ENCODE measurements around the gene MAPT.

The MAPT gene

DNA sequence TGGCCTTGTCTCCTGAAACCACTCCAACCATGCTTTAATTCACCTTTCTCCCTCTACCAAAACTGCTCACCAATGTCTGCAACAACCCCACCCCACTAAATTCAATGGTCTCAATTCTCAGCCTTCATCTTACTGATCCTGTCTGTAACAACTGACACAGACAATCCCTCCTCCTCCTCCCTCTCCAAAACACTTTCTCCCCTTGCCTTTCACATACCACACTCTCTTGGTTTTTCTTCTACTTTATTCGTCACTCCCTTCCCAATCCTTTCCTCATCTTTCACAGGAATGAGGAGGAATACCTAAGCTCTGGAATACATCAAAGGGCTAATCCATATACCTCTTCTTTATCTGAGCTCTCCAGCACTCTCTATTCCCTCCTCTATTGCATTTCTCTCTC is 170.1 kb downstream of the MAPT start:
- H2AFZ ChIP-seq (ENCODE audit: low read length), result no peak overlapping the region
- H3K27me3 ChIP-seq (replicated peaks; ENCODE audit: insufficient read depth, low read length), result no peaks in the 10 kb centered on the region
- TF ChIP-seq EZH2phosphoT487 (IDR thresholded peaks at IDR 0.05; ENCODE audit: low read length) (no peak), EZH2 (optimal IDR thresholded peaks at IDR 0.05; ENCODE audit: low read depth, low read length) (no peak), CTCF (IDR thresholded peaks at IDR 0.05; ENCODE audit: low read length) (no peak)
- H3K27ac ChIP-seq (ENCODE audit: low read length), result no peak overlapping the region
- H3K4me1 ChIP-seq (ENCODE audit: low read length), result no peaks in the 10 kb centered on the region
- H4K20me1 ChIP-seq (ENCODE audit: insufficient read depth, low read length), result no peaks in the 10 kb centered on the region
- no peak for DNase-seq
- no peaks in the 10 kb centered on the region; the same call in 1 of the 2 replicates for H3K36me3 ChIP-seq (replicated peaks; ENCODE audit: insufficient read depth, low read length)
- 0 out of 2 replicates have a peak, but pooled peaks cover 4% of the 10 kb centered on the region for H3F3A ChIP-seq (ENCODE audit: insufficient read depth, low read length)
- no peak overlapping the region for H3K4me2 ChIP-seq (ENCODE audit: low read depth, low read length)
- no peaks in the 10 kb centered on the region for H3K9me2 ChIP-seq (replicated peaks; ENCODE audit: insufficient read depth, low read length)
- no peaks in the 10 kb centered on the region for H3K9me3 ChIP-seq (replicated peaks; ENCODE audit: insufficient read depth, low read length)
- no peaks in the 10 kb centered on the region for H3K79me2 ChIP-seq (ENCODE audit: low read length)
- no peak overlapping the region for H3K9ac ChIP-seq (ENCODE audit: low read length)
- no peak overlapping the region for H3K4me3 ChIP-seq (ENCODE audit: low read length)

- H3K79me2 ChIP-seq (ENCODE audit: low read length), result peaks cover 6% of the 10 kb centered on the region
- no peaks in the 10 kb centered on the region for H3K9me3 ChIP-seq (replicated peaks; ENCODE audit: insufficient read depth, low read length)
- H3K4me1 ChIP-seq (ENCODE audit: low read length), result no peaks in the 10 kb centered on the region
- no peak overlapping the region for H3K27ac ChIP-seq (ENCODE audit: low read length)
- H3K9ac ChIP-seq (ENCODE audit: low read length), result no peak overlapping the region
- no peak for DNase-seq
- no peaks in the 10 kb centered on the region for H3F3A ChIP-seq (ENCODE audit: insufficient read depth, low read length)
- no peak overlapping the region for H3K4me3 ChIP-seq (ENCODE audit: low read length)
- H3K9me2 ChIP-seq (replicated peaks; ENCODE audit: insufficient read depth, low read length), result no peaks in the 10 kb centered on the region
- H3K36me3 ChIP-seq (replicated peaks; ENCODE audit: insufficient read depth, low read length), result 0 out of 2 replicates have a peak, but pooled peaks cover 3% of the 10 kb centered on the region
- no peaks in the 10 kb centered on the region for H3K27me3 ChIP-seq (replicated peaks; ENCODE audit: insufficient read depth, low read length)
- no peak overlapping the region for H3K4me2 ChIP-seq (ENCODE audit: low read depth, low read length)
- no peaks in the 10 kb centered on the region; the same call in 1 of the 2 replicates for H4K20me1 ChIP-seq (ENCODE audit: insufficient read depth, low read length)
- H2AFZ ChIP-seq (ENCODE audit: low read length), result no peak overlapping the region
- TF ChIP-seq EZH2phosphoT487 (IDR thresholded peaks at IDR 0.05; ENCODE audit: low read length) (no peak), EZH2 (optimal IDR thresholded peaks at IDR 0.05; ENCODE audit: low read depth, low read length) (no peak), CTCF (IDR thresholded peaks at IDR 0.05; ENCODE audit: low read length) (no peak)
These were observed 177.4 kb downstream of the MAPT start for GRCh38 chr17:46071796-46072195.

- H3K9ac ChIP-seq (ENCODE audit: low read length), result no peak overlapping the region
- no peak overlapping the region for H3K4me2 ChIP-seq (ENCODE audit: low read depth, low read length)
- no peaks in the 10 kb centered on the region for H3K9me2 ChIP-seq (replicated peaks; ENCODE audit: insufficient read depth, low read length)
- no peak overlapping the region for H2AFZ ChIP-seq (ENCODE audit: low read length)
- H3K27me3 ChIP-seq (replicated peaks; ENCODE audit: insufficient read depth, low read length), result no peaks in the 10 kb centered on the region
- H3K79me2 ChIP-seq (ENCODE audit: low read length), result peaks cover 6% of the 10 kb centered on the region
- H4K20me1 ChIP-seq (ENCODE audit: insufficient read depth, low read length), result no peaks in the 10 kb centered on the region; the same call in 1 of the 2 replicates
- TF ChIP-seq EZH2 (optimal IDR thresholded peaks at IDR 0.05; ENCODE audit: low read depth, low read length) (no peak), EZH2phosphoT487 (IDR thresholded peaks at IDR 0.05; ENCODE audit: low read length) (no peak), CTCF (IDR thresholded peaks at IDR 0.05; ENCODE audit: low read length) (no peak)
- H3K36me3 ChIP-seq (replicated peaks; ENCODE audit: insufficient read depth, low read length), result 0 out of 2 replicates have a peak, but pooled peaks cover 3% of the 10 kb centered on the region
- no peak overlapping the region for H3K27ac ChIP-seq (ENCODE audit: low read length)
- H3K9me3 ChIP-seq (replicated peaks; ENCODE audit: insufficient read depth, low read length), result no peaks in the 10 kb centered on the region
- H3K4me1 ChIP-seq (ENCODE audit: low read length), result no peaks in the 10 kb centered on the region
- DNase-seq, result no peak
- H3F3A ChIP-seq (ENCODE audit: insufficient read depth, low read length), result no peaks in the 10 kb centered on the region
- H3K4me3 ChIP-seq (ENCODE audit: low read length), result no peak overlapping the region
These were observed 178.6 kb downstream of the MAPT start for GRCh38 chr17:46072998-46073397.
